ENCODE results near the gene SRP14. TPM values are rescaled to one million over a fixed set of nuclear protein-coding genes. Genes with fewer than 3 reads are reported as not detected.
"Not testable (repeated sequence)": the region's sequence is repeated elsewhere in the genome, so short reads cannot be mapped to it uniquely, and the experiment has no call there.

Gene SRP14
- total RNA-seq, 1 donor from 2014 or later = 409 TPM

DNA sequence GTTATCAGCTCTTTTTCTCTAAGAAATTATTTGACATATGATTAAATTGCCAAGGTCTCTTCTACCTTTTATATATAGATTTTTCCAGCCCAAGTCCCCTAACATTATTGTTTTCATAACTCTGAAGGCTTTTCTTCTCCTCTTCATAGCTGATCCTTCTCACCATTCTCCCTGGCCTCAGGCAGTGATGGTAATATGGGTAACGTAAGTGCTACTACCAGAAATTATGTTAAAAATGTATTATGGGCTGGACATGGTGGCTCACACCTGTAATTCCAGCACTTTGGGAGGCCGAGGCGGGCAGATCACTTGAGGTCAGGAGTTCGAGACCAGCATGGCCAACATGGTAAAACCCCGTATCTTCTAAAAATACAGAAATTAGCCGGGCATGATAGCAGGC lies 40.5 kb upstream of the SRP14 start:
- no peak overlapping the region for H3K27ac ChIP-seq
- TF ChIP-seq, protein P1, sequence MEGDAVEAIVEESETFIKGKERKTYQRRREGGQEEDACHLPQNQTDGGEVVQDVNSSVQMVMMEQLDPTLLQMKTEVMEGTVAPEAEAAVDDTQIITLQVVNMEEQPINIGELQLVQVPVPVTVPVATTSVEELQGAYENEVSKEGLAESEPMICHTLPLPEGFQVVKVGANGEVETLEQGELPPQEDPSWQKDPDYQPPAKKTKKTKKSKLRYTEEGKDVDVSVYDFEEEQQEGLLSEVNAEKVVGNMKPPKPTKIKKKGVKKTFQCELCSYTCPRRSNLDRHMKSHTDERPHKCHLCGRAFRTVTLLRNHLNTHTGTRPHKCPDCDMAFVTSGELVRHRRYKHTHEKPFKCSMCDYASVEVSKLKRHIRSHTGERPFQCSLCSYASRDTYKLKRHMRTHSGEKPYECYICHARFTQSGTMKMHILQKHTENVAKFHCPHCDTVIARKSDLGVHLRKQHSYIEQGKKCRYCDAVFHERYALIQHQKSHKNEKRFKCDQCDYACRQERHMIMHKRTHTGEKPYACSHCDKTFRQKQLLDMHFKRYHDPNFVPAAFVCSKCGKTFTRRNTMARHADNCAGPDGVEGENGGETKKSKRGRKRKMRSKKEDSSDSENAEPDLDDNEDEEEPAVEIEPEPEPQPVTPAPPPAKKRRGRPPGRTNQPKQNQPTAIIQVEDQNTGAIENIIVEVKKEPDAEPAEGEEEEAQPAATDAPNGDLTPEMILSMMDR (IDR thresholded peaks at IDR 0.05) = no peak
- TF ChIP-seq POLR2A (IDR thresholded peaks at IDR 0.05) = no peak
- no peak for TF ChIP-seq POLR2AphosphoS5 (IDR thresholded peaks at IDR 0.05; ENCODE audit: insufficient read depth in 1 of 2, low read depth in 1 of 2)
- intact Hi-C loops (cut with DNase I) = no loop called here
- H3K9me3 ChIP-seq = no peaks in the 10 kb centered on the region
- H3K4me3 ChIP-seq = no peak overlapping the region
- H3K27me3 ChIP-seq = no peaks in the 10 kb centered on the region
- no peaks in the 10 kb centered on the region for H3K36me3 ChIP-seq
- H3K4me1 ChIP-seq = peaks cover 35% of the 10 kb centered on the region
- no peak for DNase-seq (ENCODE audit: extremely low spot score in 2 of 2)

DNA sequence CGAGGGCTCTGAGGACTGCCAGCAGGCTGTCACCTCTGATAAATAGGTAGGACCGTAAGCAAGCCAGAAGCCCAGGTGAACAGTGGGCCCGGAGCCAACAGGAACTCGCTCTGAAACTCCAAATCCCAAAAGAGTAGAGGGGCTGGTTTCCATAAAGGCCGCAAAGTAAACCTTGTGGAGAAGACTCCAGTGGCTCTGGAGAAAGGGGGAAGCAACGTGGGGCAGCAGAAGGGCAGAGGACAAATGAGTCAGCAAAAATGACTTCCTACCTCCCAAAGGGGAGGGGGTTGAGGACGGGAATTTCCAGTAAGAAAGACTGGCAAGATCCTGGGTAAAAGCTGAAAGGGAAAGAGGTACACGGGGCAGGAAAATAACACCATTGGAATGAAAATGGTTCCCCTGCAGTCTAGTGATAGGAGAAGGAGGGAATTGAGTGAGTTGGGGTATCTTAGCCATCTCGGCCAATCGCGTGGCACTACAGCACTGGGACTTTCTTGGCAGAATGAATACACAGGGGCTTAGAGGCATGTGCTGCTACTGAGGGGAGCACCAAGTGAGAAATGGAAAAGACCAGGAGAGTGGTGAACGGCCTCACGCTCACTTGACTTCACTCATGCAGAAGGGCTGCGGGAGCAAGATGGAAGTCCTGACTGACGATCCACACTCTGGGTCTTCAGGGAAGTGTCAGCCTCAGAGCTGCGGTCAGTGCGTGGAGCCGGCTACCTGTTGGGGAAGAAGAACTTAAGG lies 36.5 kb upstream of the SRP14 start:
- intact Hi-C loops (cut with DNase I) = no loop called here
- H3K27me3 ChIP-seq = no peaks in the 10 kb centered on the region
- no peak for TF ChIP-seq POLR2A (IDR thresholded peaks at IDR 0.05)
- no peak for TF ChIP-seq POLR2AphosphoS5 (IDR thresholded peaks at IDR 0.05; ENCODE audit: insufficient read depth in 1 of 2, low read depth in 1 of 2)
- TF ChIP-seq, protein P1 (IDR thresholded peaks at IDR 0.05) = no peak
- H3K9me3 ChIP-seq = no peaks in the 10 kb centered on the region
- H3K4me3 ChIP-seq = no peak overlapping the region
- peaks cover 11% of the 10 kb centered on the region for H3K4me1 ChIP-seq
- H3K27ac ChIP-seq = no peak overlapping the region
- DNase-seq (ENCODE audit: extremely low spot score in 2 of 2) = no peak
- H3K36me3 ChIP-seq = no peaks in the 10 kb centered on the region

DNA sequence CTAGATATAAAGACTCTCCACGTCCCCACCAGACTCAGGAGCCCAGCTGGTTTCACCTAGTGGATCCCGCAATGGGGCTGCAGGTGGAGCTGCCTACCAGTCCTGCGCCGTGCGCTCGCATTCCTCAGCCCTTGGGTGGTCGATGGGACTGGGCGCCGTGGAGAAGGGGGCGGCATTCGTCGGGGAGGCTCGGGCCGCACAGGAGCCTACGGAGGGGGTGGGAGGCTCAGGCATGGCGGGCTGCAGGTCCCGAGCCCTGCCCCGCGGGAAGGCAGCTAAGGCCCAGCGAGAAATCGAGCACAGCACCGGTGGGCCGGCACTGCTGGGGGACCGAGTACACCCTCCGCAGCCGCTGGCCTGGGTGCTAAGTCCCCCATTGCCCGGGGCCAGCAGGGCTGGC lies 35.7 kb upstream of the SRP14 start:
- H3K4me3 ChIP-seq; DNase-seq (ENCODE audit: extremely low spot score in 2 of 2); H3K27me3 ChIP-seq; H3K9me3 ChIP-seq; H3K27ac ChIP-seq; intact Hi-C loops (cut with DNase I); H3K36me3 ChIP-seq: not testable (repeated sequence)
- peaks cover 16% of the 10 kb centered on the region for H3K4me1 ChIP-seq

DNA sequence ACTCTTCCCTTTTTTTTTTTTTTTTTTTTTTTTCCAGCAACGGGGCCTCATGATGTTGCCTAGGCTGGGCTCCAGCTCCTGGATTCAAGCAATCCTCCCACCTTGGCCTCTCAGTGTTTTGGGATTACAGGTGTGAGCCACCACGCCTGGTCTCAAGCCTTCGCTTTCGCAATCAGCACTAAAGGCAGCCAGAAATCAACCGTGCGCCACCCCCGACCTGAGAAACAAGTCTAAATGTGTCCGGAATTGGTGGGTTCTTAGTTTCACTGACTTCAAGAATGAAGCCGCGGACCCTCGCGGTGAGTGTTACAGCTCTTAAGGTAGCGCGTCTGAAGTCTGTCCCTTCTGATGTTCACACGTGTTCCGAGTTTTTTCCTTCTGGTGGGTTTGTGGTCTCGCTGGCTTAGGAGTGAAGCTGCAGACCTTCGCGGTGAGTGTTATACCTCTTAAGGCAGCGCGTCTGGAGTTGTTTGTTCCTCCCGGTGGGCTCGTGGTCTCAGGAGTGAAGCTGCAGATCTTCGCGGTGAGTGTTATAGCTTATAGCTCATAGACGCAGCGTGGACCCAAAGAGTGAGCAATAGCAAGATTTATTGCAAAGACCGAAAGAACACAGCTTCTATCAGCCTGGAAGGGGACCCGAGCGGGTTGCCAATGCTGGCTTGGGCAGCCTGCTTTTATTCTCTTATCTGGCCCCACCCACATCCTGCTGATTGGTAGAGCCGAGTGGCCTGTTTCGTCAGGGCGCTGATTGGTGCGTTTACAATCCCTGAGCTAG lies 34.9 kb upstream of the SRP14 start:
- H3K4me3 ChIP-seq; H3K27me3 ChIP-seq; H3K9me3 ChIP-seq; H3K36me3 ChIP-seq; DNase-seq (ENCODE audit: extremely low spot score in 2 of 2); H3K27ac ChIP-seq; intact Hi-C loops (cut with DNase I): not testable (repeated sequence)
- peaks cover 23% of the 10 kb centered on the region for H3K4me1 ChIP-seq

DNA sequence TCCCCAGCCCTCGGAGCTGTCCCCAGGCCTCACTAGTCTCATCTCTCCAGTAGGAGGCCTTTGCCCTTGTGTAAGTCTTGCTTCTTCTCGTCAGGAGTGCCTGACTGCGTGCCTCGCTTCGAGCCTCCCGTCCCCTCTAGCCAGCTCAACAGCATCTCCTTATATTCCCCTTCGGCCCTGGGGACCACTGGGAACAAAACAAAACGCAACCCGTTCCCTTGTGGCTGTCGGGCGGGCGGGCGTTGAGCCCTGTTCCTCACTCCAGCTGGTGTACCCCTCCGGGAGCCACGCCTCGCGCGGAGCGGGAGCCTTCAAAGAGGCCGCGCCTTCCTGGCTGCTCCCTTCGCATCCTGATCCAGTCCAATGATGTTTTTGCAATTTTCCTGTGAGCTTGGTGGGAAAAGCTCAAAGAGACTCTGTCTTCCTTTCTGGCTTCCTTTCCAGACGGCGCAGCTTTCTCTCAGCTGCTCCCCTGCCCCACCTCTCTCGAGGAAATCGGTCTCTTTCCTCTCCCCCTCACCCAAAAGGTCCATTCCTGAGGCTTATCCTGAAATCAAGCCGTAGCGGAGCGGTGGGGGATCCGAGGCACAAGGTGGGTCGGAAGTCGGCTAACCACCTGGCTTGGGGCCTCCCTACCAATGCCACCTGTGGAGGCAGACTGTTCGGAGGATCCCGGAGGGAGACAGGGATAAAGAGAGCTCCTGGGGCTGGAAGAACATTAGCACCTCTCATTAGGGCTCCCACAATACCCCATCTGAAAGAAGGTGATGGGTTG lies 33.4 kb upstream of the SRP14 start:
- Histone ChIP-seq H3K4me1 (peaks cover 33% of the 10 kb centered on the region), H3K9me3 (no peaks in the 10 kb centered on the region), H3K27ac (no peak overlapping the region), H3K27me3 (no peaks in the 10 kb centered on the region), H3K4me3 (no peak overlapping the region), H3K36me3 (no peaks in the 10 kb centered on the region)
- intact Hi-C loops (cut with DNase I) = no loop called here
- TF ChIP-seq, protein P1 (IDR thresholded peaks at IDR 0.05) = no peak
- TF ChIP-seq POLR2AphosphoS5 (IDR thresholded peaks at IDR 0.05; ENCODE audit: insufficient read depth in 1 of 2, low read depth in 1 of 2) (no peak), POLR2A (IDR thresholded peaks at IDR 0.05) (no peak)
- no peak for DNase-seq (ENCODE audit: extremely low spot score in 2 of 2)
